Suprapubic skin (tissue), 4 donors: ENCODE data around the gene BCL7B. TPM values are rescaled to one million over a fixed set of nuclear protein-coding genes. Genes with fewer than 3 reads are reported as not detected.

Experiments
- DNase-seq, 2 donors: peaks; one replicate each; pipeline ENCODE4 v3.0.0-alpha.2; 2019; ENCODE audit warnings: low spot score in 2 of 2
- H3K27ac ChIP-seq: fragments of 200-600 bp; sonication (generic); one replicate; pipeline ENCODE4 v1.5.1; 2019
- H3K27me3 ChIP-seq: fragments of 200-600 bp; sonication (generic); one replicate; pipeline ENCODE4 v1.5.1; 2019
- H3K36me3 ChIP-seq: fragments of 200-600 bp; sonication (generic); one replicate; pipeline ENCODE4 v1.5.1; 2019
- H3K4me1 ChIP-seq: fragments of 200-600 bp; sonication (generic); one replicate; pipeline ENCODE4 v1.5.1; 2019
- H3K4me3 ChIP-seq: fragments of 200-600 bp; sonication (generic); one replicate; pipeline ENCODE4 v1.5.1; 2019; ENCODE audit warnings: mild to moderate bottlenecking
- H3K9me3 ChIP-seq: fragments of 200-600 bp; sonication (generic); one replicate; pipeline ENCODE4 v1.5.1; 2019
- EP300 ChIP-seq: sonication (generic); formaldehyde crosslinking; IDR thresholded peaks from one replicate; pipeline ENCODE4 v1.6.1; 2017; ENCODE audit warnings: antibody characterized with exemption
- POLR2A ChIP-seq, 2 donors: fragments of 450-650 bp; IDR thresholded peaks; one replicate each; pipeline ENCODE4 v1.6.1; 2017; ENCODE audit warnings: antibody characterized with exemption in 2 of 2, mild to moderate bottlenecking in 2 of 2, moderate library complexity in 2 of 2
- POLR2AphosphoS5 ChIP-seq, 3 donors: sonication (generic); formaldehyde crosslinking; IDR thresholded peaks; one replicate each; pipeline ENCODE4 v1.6.1; 2017; ENCODE audit warnings: antibody characterized with exemption in 3 of 3
- WGBS: methylation state at CpG from one replicate; pipeline ENCODE4 v1.1.5; 2018; 5-methylcytosine and 5-hydroxymethylcytosine counted together
- total RNA-seq, 4 donors: library from RNA; depleted of rRNA; stranded (reverse); fragments of >200 nt; gene quantifications; one replicate each; pipeline ENCODE4 v1.1.0, GENCODE V29; 2016
- TF ChIP-seq, protein P1 (sequence below), 2 donors: fragments of 200-600 bp in 1 of 2; fragments of 450-650 bp in 1 of 2; sonication (generic) in 1 of 2; IDR thresholded peaks; one replicate each; pipeline ENCODE4 v1.5.1; 2016 to 2019; ENCODE audit warnings: antibody characterized with exemption in 2 of 2, mild to moderate bottlenecking in 1 of 2, moderate library complexity in 1 of 2

The BCL7B gene
- 10 to 100 TPM; 33.4 to 55.4 (median 46.1) TPM for total RNA-seq

DNA sequence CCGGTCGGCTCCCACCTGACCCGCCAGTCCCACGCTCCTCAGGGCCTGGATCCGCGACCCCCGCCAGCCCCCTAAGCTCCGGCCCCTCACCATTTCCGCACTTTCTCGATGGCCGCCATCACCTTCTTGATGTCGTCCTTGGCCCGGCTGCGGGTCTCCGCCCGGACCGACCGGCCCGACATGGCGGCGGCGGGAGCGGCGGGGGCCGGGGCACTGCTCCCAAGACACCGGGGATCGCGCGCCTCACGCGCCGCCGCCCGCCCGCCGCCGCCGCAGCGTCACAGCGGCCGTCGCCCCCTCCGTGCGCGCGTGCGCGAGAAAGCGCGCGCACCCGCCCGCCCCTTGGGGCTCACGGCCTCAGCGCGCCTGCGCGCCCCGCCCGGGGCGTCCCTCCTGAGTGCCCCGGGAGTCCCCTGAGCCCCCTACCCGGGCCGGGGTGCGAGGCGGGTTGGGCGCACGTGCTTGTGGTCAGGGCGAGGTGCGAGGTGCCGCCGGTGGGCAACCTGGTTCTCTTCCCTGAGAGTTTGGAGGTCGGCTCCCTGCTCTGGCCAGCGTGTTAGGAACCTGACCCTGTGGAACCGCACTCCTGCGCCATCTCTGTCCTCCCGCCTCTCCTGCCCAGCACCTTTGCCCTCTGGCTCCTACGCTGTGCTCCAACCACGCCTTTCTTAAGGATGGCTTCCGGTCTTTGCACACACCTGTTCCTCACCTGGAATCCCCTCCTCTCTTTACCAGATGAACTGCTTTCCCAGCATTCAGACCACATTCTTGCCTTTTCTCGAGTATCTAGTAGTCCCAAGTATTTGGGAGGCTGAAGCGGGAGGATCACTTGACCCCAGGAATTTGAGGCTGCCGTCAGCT lies at the start of gene BCL7B:
BCL7B (minus strand) TSS at position 294 of the 861 bp plus-strand sequence; CDS start at position 182, 112 bp downstream.
- Histone ChIP-seq H3K27me3 (no peaks in the 10 kb centered on the region), H3K4me3 (peak within 1 kb of the TSS; percentile 86), H3K4me1 (peaks cover 25% of the 10 kb centered on the region), H3K36me3 (peaks cover 13% of the 10 kb centered on the region), H3K27ac (peak within 1 kb of the TSS; percentile 100), H3K9me3 (no peaks in the 10 kb centered on the region)
- peak; percentile 85 for DNase-seq
- WGBS: 14% methylated on average over 18 of the region's 83 CpGs
- TF ChIP-seq, protein P1, sequence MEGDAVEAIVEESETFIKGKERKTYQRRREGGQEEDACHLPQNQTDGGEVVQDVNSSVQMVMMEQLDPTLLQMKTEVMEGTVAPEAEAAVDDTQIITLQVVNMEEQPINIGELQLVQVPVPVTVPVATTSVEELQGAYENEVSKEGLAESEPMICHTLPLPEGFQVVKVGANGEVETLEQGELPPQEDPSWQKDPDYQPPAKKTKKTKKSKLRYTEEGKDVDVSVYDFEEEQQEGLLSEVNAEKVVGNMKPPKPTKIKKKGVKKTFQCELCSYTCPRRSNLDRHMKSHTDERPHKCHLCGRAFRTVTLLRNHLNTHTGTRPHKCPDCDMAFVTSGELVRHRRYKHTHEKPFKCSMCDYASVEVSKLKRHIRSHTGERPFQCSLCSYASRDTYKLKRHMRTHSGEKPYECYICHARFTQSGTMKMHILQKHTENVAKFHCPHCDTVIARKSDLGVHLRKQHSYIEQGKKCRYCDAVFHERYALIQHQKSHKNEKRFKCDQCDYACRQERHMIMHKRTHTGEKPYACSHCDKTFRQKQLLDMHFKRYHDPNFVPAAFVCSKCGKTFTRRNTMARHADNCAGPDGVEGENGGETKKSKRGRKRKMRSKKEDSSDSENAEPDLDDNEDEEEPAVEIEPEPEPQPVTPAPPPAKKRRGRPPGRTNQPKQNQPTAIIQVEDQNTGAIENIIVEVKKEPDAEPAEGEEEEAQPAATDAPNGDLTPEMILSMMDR (IDR thresholded peaks at IDR 0.05): no peak
- TF ChIP-seq POLR2A (IDR thresholded peaks at IDR 0.05) (peak; percentile 46 to 79), EP300 (no peak), POLR2AphosphoS5 (IDR thresholded peaks at IDR 0.05) (peak in 1 of 3 donors; percentile 67)

DNA sequence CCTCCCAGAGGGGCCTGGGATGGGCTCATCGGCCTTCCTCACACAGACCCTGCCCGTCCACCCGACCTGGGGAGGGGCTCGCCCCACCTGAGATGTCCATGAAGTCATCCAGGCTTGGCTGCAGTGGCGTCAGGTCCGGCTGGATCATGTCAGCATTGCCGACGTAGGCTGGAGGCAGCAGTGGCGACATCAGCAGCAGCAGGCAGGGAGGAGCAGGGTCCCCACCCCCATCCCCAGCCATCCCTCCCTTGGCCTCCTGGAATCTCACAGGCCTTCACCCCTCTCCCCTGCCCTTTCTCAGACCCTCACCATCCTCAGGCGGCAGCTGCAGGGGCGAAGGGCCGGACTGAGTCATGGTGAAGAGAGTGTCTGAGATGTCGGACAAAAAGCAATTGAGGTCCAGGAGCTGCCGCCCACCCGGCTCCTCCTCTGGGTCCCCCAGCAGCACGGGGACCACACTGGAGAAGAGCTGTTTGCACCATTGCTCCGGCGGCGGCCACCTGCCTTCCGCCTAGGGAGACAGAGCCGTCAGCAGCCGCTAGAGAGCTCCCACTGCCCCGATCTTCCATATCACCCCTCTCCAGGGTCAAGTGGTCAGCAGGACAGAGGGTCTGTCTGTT lies 48.2 kb upstream of the BCL7B start:
- Histone ChIP-seq H3K9me3 (no peaks in the 10 kb centered on the region), H3K27me3 (peaks cover 21% of the 10 kb centered on the region), H3K27ac (no peak overlapping the region), H3K4me1 (no peaks in the 10 kb centered on the region), H3K4me3 (no peak overlapping the region), H3K36me3 (no peaks in the 10 kb centered on the region)
- TF ChIP-seq POLR2AphosphoS5 (IDR thresholded peaks at IDR 0.05): no peak
- TF ChIP-seq EP300: no peak
- TF ChIP-seq POLR2A (IDR thresholded peaks at IDR 0.05): no peak
- TF ChIP-seq, protein P1 (IDR thresholded peaks at IDR 0.05): no peak
- no peak for DNase-seq
- WGBS: 76% methylated on average over 23 of the region's 23 CpGs

DNA sequence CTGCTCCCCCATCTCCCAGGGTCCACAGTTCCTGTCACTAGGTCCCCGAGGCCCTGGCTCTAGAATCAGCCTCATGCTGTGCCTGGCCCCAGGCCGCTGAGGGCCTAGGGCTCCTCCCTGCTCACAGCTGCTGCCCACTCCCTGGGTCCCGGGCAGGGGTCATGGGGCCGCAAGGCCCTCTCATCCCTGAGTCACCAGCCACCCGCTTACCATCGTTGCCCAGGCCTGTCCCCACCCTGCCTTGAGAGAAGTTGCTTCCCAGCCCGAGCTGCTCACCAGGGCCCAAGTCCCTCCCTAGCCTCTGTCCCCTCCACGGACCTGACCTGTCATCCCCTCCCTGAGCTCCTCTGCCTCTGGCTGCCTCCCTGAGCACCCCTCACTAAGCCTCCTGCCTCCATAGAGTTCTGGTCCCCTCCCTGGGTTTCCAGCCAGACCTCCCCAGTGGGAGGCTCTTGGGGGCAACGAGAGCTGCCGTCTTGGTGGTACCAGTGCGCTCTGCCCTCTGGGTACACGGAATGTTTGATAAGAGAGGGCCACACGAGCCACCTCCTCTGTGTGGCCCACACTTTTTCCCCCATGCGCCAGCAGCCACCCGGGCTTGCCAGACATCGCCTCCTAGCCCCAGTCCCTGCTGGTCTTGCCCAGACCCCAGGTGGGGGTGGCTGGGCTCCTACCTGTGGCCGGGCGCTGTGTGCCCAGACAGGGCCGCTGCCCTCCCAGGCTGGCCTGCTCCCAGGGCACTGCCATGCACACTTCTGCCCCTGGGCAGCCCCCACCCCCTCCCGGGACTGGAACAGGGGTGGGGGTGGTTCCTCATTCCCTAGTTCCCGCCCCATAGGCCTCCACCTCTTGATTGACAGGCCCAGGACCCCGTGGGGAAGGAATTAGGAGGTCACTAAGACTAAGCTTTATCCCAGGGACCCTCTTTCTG lies 45.5 kb upstream of the BCL7B start:
- TF ChIP-seq, protein P1 (IDR thresholded peaks at IDR 0.05): no peak
- TF ChIP-seq POLR2AphosphoS5 (IDR thresholded peaks at IDR 0.05): no peak
- TF ChIP-seq POLR2A (IDR thresholded peaks at IDR 0.05): no peak
- WGBS: 75% methylated on average over 19 of the region's 22 CpGs
- Histone ChIP-seq H3K9me3 (no peaks in the 10 kb centered on the region), H3K4me1 (peaks cover 2% of the 10 kb centered on the region), H3K27me3 (peaks cover 27% of the 10 kb centered on the region), H3K36me3 (no peaks in the 10 kb centered on the region), H3K4me3 (no peak overlapping the region), H3K27ac (no peak overlapping the region)
- no peak for DNase-seq

DNA sequence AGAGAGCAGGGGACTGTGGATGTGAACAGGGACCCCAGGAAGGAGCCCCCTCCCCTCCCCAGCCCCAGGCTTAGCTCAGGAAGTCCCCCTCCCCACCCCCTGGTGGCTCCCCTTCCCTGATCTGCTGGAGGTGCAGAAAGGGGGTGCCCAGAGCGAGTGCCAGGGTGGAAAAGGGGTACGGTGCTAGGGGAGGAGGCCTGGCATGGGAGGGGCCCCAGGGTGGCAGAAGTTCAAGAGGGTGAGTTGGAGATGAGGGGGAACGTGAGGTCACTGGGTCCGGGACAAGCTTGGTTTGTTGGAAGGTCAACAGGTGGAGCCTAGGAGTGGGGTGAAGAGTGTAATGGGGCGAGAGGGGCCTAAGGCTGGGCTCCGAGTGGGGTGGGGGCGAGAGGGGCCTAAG lies 42.4 kb upstream of the BCL7B start:
- Histone ChIP-seq H3K4me3 (no peak overlapping the region), H3K4me1 (peaks cover 2% of the 10 kb centered on the region), H3K27ac (no peak overlapping the region), H3K27me3 (peaks cover 35% of the 10 kb centered on the region), H3K36me3 (no peaks in the 10 kb centered on the region), H3K9me3 (no peaks in the 10 kb centered on the region)
- no peak for TF ChIP-seq POLR2A (IDR thresholded peaks at IDR 0.05)
- TF ChIP-seq, protein P1 (IDR thresholded peaks at IDR 0.05): no peak
- TF ChIP-seq EP300: no peak
- no peak for TF ChIP-seq POLR2AphosphoS5 (IDR thresholded peaks at IDR 0.05)
- no peak for DNase-seq
- 67% methylated on average over 7 of the region's 7 CpGs for WGBS
